Activated T-helper 2 cell treated with anti-CD3 and anti-CD28 coated beads, Interferon-gamma antibody, Interleukin-2, Interleukin-4, amounts not matched to agents 10 μg/mL and 5 μg/mL and 100 μg/mL, durations not matched to agents 14 hours and 24 hours and 36 hours (primary cell): Measurements from ENCODE around the gene CLEC5A. TPM values are rescaled to one million over a fixed set of nuclear protein-coding genes. Genes with fewer than 3 reads are reported as not detected.

ENCODE experiments used
- DNase-seq: peaks from one replicate; pipeline ENCODE4 v3.0.0; 2021; ENCODE audit warnings: low spot score
- H3K27ac Mint-ChIP-seq: one replicate; pipeline ENCODE4 v1.8.0; 2021; ENCODE audit warnings: mixed read lengths
- H3K27me3 Mint-ChIP-seq: one replicate; pipeline ENCODE4 v1.8.0; 2021; ENCODE audit warnings: low read depth, mixed read lengths
- H3K36me3 Mint-ChIP-seq: one replicate; pipeline ENCODE4 v1.8.0; 2021; ENCODE audit warnings: low read depth, mixed read lengths
- H3K4me1 Mint-ChIP-seq: one replicate; pipeline ENCODE4 v1.8.0; 2021; ENCODE audit warnings: low read depth, mixed read lengths
- H3K4me3 Mint-ChIP-seq: one replicate; pipeline ENCODE4 v1.8.0; 2021; ENCODE audit warnings: low read depth, mild to moderate bottlenecking, moderate library complexity, mixed read lengths
- H3K9me3 Mint-ChIP-seq: one replicate; pipeline ENCODE4 v1.8.0; 2021; ENCODE audit warnings: mixed read lengths
- intact Hi-C: fragments of 100-400 bp; cut with micrococcal nuclease; formaldehyde crosslinking; loops from one replicate; pipeline ENCODE4 v1.15.1; 2023
- total RNA-seq: library from RNA; stranded (reverse); gene quantifications from 2 replicates; pipeline ENCODE4 v1.2.3, GENCODE V29; 2022

Gene CLEC5A
- total RNA-seq, 1 donor from 2014 or later = not detected

GRCh38 chr7:141877365-141877764 lies 69.4 kb downstream of the CLEC5A start:
- no peak overlapping the region for H3K4me3 Mint-ChIP-seq
- DNase-seq = no peak
- intact Hi-C loops = no loop called here
- no peaks in the 10 kb centered on the region for H3K27me3 Mint-ChIP-seq
- H3K27ac Mint-ChIP-seq = no peak overlapping the region
- H3K9me3 Mint-ChIP-seq = no peaks in the 10 kb centered on the region
- no peaks in the 10 kb centered on the region for H3K36me3 Mint-ChIP-seq
- no peaks in the 10 kb centered on the region for H3K4me1 Mint-ChIP-seq

Other genes with a start within 250 kb of the CLEC5A start
- gene DENND11, start 244.8 kb downstream of the CLEC5A start, total RNA-seq = 32.0 and 32.8 TPM in 2 replicates
- gene WEE2, start 238.6 kb downstream of the CLEC5A start, total RNA-seq = 0.05 TPM in 1 of 2 replicates, not detected in the other
- gene SSBP1, start 208.6 kb downstream of the CLEC5A start, total RNA-seq = 244 and 245 TPM in 2 replicates
- gene TAS2R3, start 182.9 kb downstream of the CLEC5A start, total RNA-seq = 1.2 and 1.5 TPM in 2 replicates
- 0.78 and 0.94 TPM in 2 replicates for gene TAS2R4, start 170.3 kb downstream of the CLEC5A start, total RNA-seq
- 0.60 and 0.62 TPM in 2 replicates for gene TAS2R5, start 156.8 kb downstream of the CLEC5A start, total RNA-seq
- gene PRSS37, start 105.5 kb downstream of the CLEC5A start, total RNA-seq = not detected in 2 replicates
- gene OR9A4, start 30.6 kb downstream of the CLEC5A start, total RNA-seq = not detected in 2 replicates
- gene TAS2R38, start 26.8 kb upstream of the CLEC5A start, total RNA-seq = not detected in 2 replicates
- gene MGAM, start 48.9 kb upstream of the CLEC5A start, total RNA-seq = not detected in 2 replicates
- not detected in 2 replicates for gene MGAM2, start 164.7 kb upstream of the CLEC5A start, total RNA-seq